GM12878 (cell line): ENCODE measurements around the gene ADIG. TPM values are rescaled to one million over a fixed set of nuclear protein-coding genes. Genes with fewer than 3 reads are reported as not detected.

ENCODE experiments used
- ATAC-seq: fragments of 200-7000 bp; cut with Tn5 transposase; 3 replicates; pipeline ENCODE4 v1.9.1; 2020; ENCODE audit warnings: mild to moderate bottlenecking, moderate library complexity
- BruUV-seq: library from RNA; stranded (reverse); fragments of 400-500 nt; replicated peaks from 2 replicates; lab custom pipeline; 2021; lab: Mats Ljungman, UMichigan
- CTCF ChIA-PET: fragments of 300-600 bp; sonication (Branson Sonifier 250); formaldehyde crosslinking; extraction: SDS; loops from one replicate; lab custom pipeline; 2021; ENCODE audit warnings: inconsistent platforms; lab: Yijun Ruan, JAX
- POLR2A ChIA-PET: fragments of 350-600 bp; formaldehyde crosslinking; extraction: SDS; loops from one replicate; lab custom pipeline; 2021; ENCODE audit warnings: inconsistent platforms; lab: Charles Lee
- RAD21 ChIA-PET: fragments of 300-600 bp; sonication (Branson Sonifier 250); formaldehyde crosslinking; loops from one replicate; lab custom pipeline; 2023; ENCODE audit warnings: antibody characterized with exemption; ENCODE audit not compliant: unreplicated experiment; lab: Charles Lee
- SMC1A ChIA-PET: fragments of 300-600 bp; sonication (Branson Sonifier 250); formaldehyde crosslinking; loops from one replicate; lab custom pipeline; 2023; ENCODE audit not compliant: unreplicated experiment, uncharacterized antibody; lab: Charles Lee
- DNase-seq: peaks from one replicate; pipeline ENCODE4 v3.0.0-alpha.2; 2011; ENCODE audit warnings: low read depth, low spot score
- FAIRE-seq: peaks from 3 replicates; lab custom pipeline; 2011; peaks lifted over from hg19 to GRCh38; lab: Jason Lieb, UNC
- H2AFZ ChIP-seq: 2 replicates; pipeline ENCODE4 v1.6.0; 2011; ENCODE audit warnings: low read depth, low read length, control low read depth; ENCODE audit not compliant: control insufficient read depth
- H3K27ac ChIP-seq: 2 replicates; pipeline ENCODE4 v1.5.1; 2011; ENCODE audit warnings: control low read depth; ENCODE audit not compliant: control insufficient read depth, insufficient read depth
- H3K27me3 ChIP-seq, 2 experiments: replicated peaks in 1 of 2; 2 replicates each; pipeline versions ENCODE4 v1.6.0 to v1.6.1; 2011; ENCODE audit warnings: low read length in 1 of 2; ENCODE audit not compliant: control insufficient read depth in 2 of 2, insufficient read depth in 2 of 2
- H3K36me3 ChIP-seq, 2 experiments: 2 replicates each; pipeline ENCODE4 v1.5.1; 2011; ENCODE audit warnings: low read length in 1 of 2; ENCODE audit not compliant: control insufficient read depth in 2 of 2, insufficient read depth in 2 of 2
- H3K4me1 ChIP-seq: 2 replicates; pipeline ENCODE4 v1.6.1; 2011; ENCODE audit warnings: mild to moderate bottlenecking, low read length, moderate library complexity, mixed read lengths; ENCODE audit not compliant: control insufficient read depth, insufficient read depth
- H3K4me2 ChIP-seq: 2 replicates; pipeline ENCODE4 v1.6.0; 2011; ENCODE audit warnings: control low read depth; ENCODE audit not compliant: control insufficient read depth, insufficient read depth
- H3K4me3 ChIP-seq: fragments of 200-600 bp; sonication (generic); 2 replicates; pipeline ENCODE4 v1.5.1; 2016
- H3K79me2 ChIP-seq: 2 replicates; pipeline ENCODE4 v1.6.0; 2011; ENCODE audit warnings: low read length; ENCODE audit not compliant: control insufficient read depth, insufficient read depth
- H3K9ac ChIP-seq: 2 replicates; pipeline ENCODE4 v1.8.0; 2011; ENCODE audit warnings: low read length, control low read depth, mixed read lengths; ENCODE audit not compliant: control insufficient read depth, insufficient read depth
- H3K9me3 ChIP-seq: replicated peaks from 3 replicates; pipeline ENCODE4 v1.5.1; 2011; ENCODE audit warnings: mild to moderate bottlenecking, low read length; ENCODE audit not compliant: control insufficient read depth, insufficient read depth
- H4K20me1 ChIP-seq: 2 replicates; pipeline ENCODE4 v1.6.0; 2011; ENCODE audit not compliant: control insufficient read depth, insufficient read depth
- BRCA1 ChIP-seq: IDR thresholded peaks from 2 replicates; pipeline ENCODE4 v1.6.1; 2011; ENCODE audit warnings: low read depth, low read length, improper control_type of control experiment
- EP300 ChIP-seq, 2 experiments: fragments of 150-350 bp in 1 of 2; IDR thresholded peaks; 2 replicates each; pipeline ENCODE4 v1.6.1; 2011 to 2012; ENCODE audit warnings: low read depth in 2 of 2, low read length in 2 of 2, borderline replicate concordance in 1 of 2, improper control_type of control experiment in 1 of 2, inconsistent platforms in 1 of 2; ENCODE audit not compliant: control insufficient read depth in 1 of 2
- FOXM1 ChIP-seq: IDR thresholded peaks from 2 replicates; pipeline ENCODE4 v1.6.1; 2012; ENCODE audit warnings: low read depth, mild to moderate bottlenecking, inconsistent platforms, low read length, moderate library complexity
- LARP7 ChIP-seq: fragments of 450-650 bp; IDR thresholded peaks from 2 replicates; pipeline ENCODE4 v1.6.1; 2017; ENCODE audit warnings: mild to moderate bottlenecking
- RB1 ChIP-seq: fragments of 450-650 bp; formaldehyde crosslinking; IDR thresholded peaks from 2 replicates; pipeline ENCODE4 v1.6.1; 2017; ENCODE audit warnings: mild to moderate bottlenecking, borderline replicate concordance
- RCOR1 ChIP-seq: conservative IDR thresholded peaks from 2 replicates; pipeline ENCODE4 v1.6.1; 2012; ENCODE audit warnings: low read depth, low read length, improper control_type of control experiment
- STAT3 ChIP-seq: IDR thresholded peaks from 2 replicates; pipeline ENCODE4 v1.6.1; 2011; ENCODE audit warnings: low read depth, low read length, improper control_type of control experiment
- TAF1 ChIP-seq: IDR thresholded peaks from 2 replicates; pipeline ENCODE4 v1.6.1; 2011; ENCODE audit warnings: mild to moderate bottlenecking, low read depth, low read length, borderline replicate concordance
- TCF12 ChIP-seq: IDR thresholded peaks from 2 replicates; pipeline ENCODE4 v1.6.1; 2011; ENCODE audit warnings: low read depth, mild to moderate bottlenecking, low read length
- ZNF217 ChIP-seq: fragments of 450-650 bp; IDR thresholded peaks from 2 replicates; pipeline ENCODE4 v1.6.1; 2017; ENCODE audit warnings: antibody characterized with exemption, mild to moderate bottlenecking
- ZNF622 ChIP-seq: fragments of 450-650 bp; IDR thresholded peaks from 2 replicates; pipeline ENCODE4 v1.6.1; 2017; ENCODE audit warnings: mild to moderate bottlenecking, inconsistent platforms
- WGBS: methylation state at CpG from one replicate; pipeline ENCODE4 v1.1.6; 2016; ENCODE audit warnings: low lambda C conversion rate; ENCODE audit not compliant: insufficient replicate concordance, insufficient coverage; ENCODE audit errors: missing lambda C conversion rate; 5-methylcytosine and 5-hydroxymethylcytosine counted together
- in situ Hi-C: fragments of 300-500 bp; cut with MboI; formaldehyde crosslinking; loops from 9 replicates; pipeline ENCODE4 v1.14.3; 2018; ENCODE audit warnings: mixed read lengths
- intact Hi-C: fragments of 100-400 bp; cut with micrococcal nuclease; formaldehyde crosslinking; loops from one replicate; pipeline ENCODE4 v1.14.2; 2022; ENCODE audit not compliant: unreplicated experiment
- polyA plus RNA-seq, 11 experiments: library from polyadenylated mRNA; depleted of rRNA in 4 of 11; unstranded in 6 of 11; stranded (reverse) in 5 of 11; fragments of >200 nt; fragmentation: Nextera tagmentation in 4 of 11; fragmentation: Illumina TruSeq in 1 of 11; extraction: Ambion mirVana in 4 of 11; extraction: Trizol in 1 of 11; gene quantifications; 1 replicate in 1 of 11; 2 replicates in 10 of 11; pipeline versions ENCODE4 v1.2.1 to v1.2.3, GENCODE V29; 2011 to 2016; ENCODE audit warnings: inconsistent platforms in 2 of 11, missing spikeins in 2 of 11, low read depth in 1 of 11
- total RNA-seq, 4 experiments: library from RNA; depleted of rRNA in 3 of 4; stranded (reverse); fragments of >200 nt in 3 of 4; fragmentation: Illumina TruSeq in 1 of 4; extraction: Trizol in 1 of 4; gene quantifications; 2 replicates each; pipeline versions ENCODE4 v1.2.1 to v1.2.3, GENCODE V29; 2013 to 2021
- TF ChIP-seq, protein P1 (sequence below): IDR thresholded peaks from 2 replicates; pipeline ENCODE4 v1.6.1; 2011; ENCODE audit warnings: borderline replicate concordance, low read depth, mild to moderate bottlenecking, moderate library complexity, low read length; ENCODE audit not compliant: insufficient read depth, poor library complexity, severe bottlenecking
- TF ChIP-seq, protein P2 (sequence below): IDR thresholded peaks from 2 replicates; pipeline ENCODE4 v1.6.1; 2011; ENCODE audit warnings: low read depth, low read length, improper control_type of control experiment, borderline replicate concordance
- TF ChIP-seq, protein P3 (sequence below): IDR thresholded peaks from 2 replicates; pipeline ENCODE4 v1.6.1; 2011; ENCODE audit warnings: borderline replicate concordance, low read depth, mild to moderate bottlenecking, moderate library complexity, mixed read lengths, low read length; ENCODE audit not compliant: insufficient read depth; ENCODE audit errors: extremely low read length
- TF ChIP-seq, protein P4 (sequence below): IDR thresholded peaks from 2 replicates; pipeline ENCODE4 v1.6.1; 2011; ENCODE audit warnings: low read depth, mild to moderate bottlenecking, low read length, moderate library complexity, borderline replicate concordance; ENCODE audit errors: extremely low read depth
- TF ChIP-seq, protein P5 (sequence below): fragments of 450-650 bp; IDR thresholded peaks from 2 replicates; pipeline ENCODE4 v1.6.1; 2018; ENCODE audit warnings: mild to moderate bottlenecking, low read depth, moderate library complexity; ENCODE audit not compliant: partially characterized antibody

ADIG gene
- total and polyA plus RNA-seq, 10 of the 15 experiments (the other 5 are each of a cell fraction or from before 2014, with no cell fraction given) = not detected

DNA sequence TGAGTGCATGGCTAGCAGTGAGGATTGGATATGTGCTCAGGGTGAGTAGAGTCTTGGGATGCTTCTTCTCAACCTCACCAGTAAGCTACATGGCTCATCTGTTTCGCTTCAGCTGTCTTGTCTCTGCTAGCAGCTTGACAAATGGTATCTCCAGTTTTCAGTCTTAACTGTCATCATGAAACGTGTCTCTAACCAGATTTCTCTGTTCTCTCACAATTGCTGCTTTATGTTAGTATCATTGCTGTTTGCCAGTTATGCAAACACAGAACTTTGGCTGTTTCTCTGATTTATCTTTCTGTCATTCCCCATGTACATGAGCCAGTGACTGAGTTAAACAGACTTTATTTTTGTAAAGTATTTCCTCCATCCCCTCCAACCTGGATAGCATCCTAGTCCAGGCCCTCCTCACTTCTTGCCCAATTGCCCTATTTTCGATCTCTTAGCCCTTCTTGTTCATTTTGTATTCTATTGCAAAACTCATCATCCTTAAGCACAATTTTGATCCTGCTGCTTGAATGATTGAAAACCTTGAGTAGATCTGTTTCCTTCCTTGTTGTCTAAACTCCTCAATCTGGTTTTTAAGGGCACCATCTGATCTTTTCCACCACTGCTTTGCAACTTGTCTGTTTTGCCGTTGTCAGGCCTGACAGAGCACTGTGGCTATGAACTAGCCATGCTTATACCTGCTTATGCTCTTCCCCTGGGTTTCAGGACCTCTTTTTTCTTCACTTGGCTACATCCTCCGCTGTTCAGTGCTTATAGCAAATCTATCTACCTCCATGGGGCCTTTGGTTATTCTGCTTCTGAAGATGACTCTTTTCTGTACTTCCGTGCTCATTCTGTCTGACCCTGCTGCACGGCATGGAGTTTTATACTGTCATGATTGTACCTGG is 37.7 kb upstream of the ADIG start:
- Histone ChIP-seq H2AFZ (no peak overlapping the region), H3K4me3 (no peak overlapping the region), H3K9me3 (no peaks in the 10 kb centered on the region), H3K4me1 (no peaks in the 10 kb centered on the region), H3K9ac (no peak overlapping the region), H3K4me2 (no peak overlapping the region), H3K27me3 (no peaks in the 10 kb centered on the region), H3K79me2 (no peaks in the 10 kb centered on the region), H4K20me1 (no peaks in the 10 kb centered on the region), H3K27ac (peak overlapping the region; percentile 4; the same call in 1 of the 2 replicates), H3K36me3 (peaks cover 0 to 24% of the 10 kb centered on the region in 2 experiments)
- intact Hi-C loops (no loop called here), in situ Hi-C loops (no loop called here)
- ChIA-PET CTCF (interaction anchor here (0.6 to 0.9 kb wide), 2 partner anchors 350 to 437 kb away, joined by 3 to 7 read pairs; no protein-coding TSS in a partner anchor), SMC1A (interaction anchor here (0.6 to 0.7 kb wide), 2 partner anchors 17 to 95 kb away, joined by 3 to 4 read pairs; no protein-coding TSS in a partner anchor), POLR2A (no interaction called here), RAD21 (no interaction called here)
- no peak for FAIRE-seq
- no peak for DNase-seq
- BruUV-seq = no TSS peak
- no peak for ATAC-seq
- WGBS = 0% methylated on average over 7 of the region's 7 CpGs
- TF ChIP-seq TAF1 (no peak), ZNF217 (no peak), LARP7 (no peak), RB1 (no peak), FOXM1 (no peak), ZNF622 (no peak), TCF12 (no peak), RCOR1 (no peak), BRCA1 (no peak), STAT3 (no peak), EP300 (IDR thresholded peaks at IDR 0.05; ENCODE audit: borderline replicate concordance in 1 of 2, control insufficient read depth in 1 of 2, low read depth in 2 of 2, low read length in 2 of 2) (no peak)
- TF ChIP-seq, protein P1, sequence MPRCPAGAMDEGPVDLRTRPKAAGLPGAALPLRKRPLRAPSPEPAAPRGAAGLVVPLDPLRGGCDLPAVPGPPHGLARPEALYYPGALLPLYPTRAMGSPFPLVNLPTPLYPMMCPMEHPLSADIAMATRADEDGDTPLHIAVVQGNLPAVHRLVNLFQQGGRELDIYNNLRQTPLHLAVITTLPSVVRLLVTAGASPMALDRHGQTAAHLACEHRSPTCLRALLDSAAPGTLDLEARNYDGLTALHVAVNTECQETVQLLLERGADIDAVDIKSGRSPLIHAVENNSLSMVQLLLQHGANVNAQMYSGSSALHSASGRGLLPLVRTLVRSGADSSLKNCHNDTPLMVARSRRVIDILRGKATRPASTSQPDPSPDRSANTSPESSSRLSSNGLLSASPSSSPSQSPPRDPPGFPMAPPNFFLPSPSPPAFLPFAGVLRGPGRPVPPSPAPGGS = no peak
- TF ChIP-seq, protein P2, sequence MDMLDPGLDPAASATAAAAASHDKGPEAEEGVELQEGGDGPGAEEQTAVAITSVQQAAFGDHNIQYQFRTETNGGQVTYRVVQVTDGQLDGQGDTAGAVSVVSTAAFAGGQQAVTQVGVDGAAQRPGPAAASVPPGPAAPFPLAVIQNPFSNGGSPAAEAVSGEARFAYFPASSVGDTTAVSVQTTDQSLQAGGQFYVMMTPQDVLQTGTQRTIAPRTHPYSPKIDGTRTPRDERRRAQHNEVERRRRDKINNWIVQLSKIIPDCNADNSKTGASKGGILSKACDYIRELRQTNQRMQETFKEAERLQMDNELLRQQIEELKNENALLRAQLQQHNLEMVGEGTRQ = no peak
- TF ChIP-seq, protein P3, sequence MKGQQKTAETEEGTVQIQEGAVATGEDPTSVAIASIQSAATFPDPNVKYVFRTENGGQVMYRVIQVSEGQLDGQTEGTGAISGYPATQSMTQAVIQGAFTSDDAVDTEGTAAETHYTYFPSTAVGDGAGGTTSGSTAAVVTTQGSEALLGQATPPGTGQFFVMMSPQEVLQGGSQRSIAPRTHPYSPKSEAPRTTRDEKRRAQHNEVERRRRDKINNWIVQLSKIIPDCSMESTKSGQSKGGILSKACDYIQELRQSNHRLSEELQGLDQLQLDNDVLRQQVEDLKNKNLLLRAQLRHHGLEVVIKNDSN = no peak
- TF ChIP-seq, protein P4, sequence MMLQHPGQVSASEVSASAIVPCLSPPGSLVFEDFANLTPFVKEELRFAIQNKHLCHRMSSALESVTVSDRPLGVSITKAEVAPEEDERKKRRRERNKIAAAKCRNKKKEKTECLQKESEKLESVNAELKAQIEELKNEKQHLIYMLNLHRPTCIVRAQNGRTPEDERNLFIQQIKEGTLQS = no peak
- TF ChIP-seq, protein P5, sequence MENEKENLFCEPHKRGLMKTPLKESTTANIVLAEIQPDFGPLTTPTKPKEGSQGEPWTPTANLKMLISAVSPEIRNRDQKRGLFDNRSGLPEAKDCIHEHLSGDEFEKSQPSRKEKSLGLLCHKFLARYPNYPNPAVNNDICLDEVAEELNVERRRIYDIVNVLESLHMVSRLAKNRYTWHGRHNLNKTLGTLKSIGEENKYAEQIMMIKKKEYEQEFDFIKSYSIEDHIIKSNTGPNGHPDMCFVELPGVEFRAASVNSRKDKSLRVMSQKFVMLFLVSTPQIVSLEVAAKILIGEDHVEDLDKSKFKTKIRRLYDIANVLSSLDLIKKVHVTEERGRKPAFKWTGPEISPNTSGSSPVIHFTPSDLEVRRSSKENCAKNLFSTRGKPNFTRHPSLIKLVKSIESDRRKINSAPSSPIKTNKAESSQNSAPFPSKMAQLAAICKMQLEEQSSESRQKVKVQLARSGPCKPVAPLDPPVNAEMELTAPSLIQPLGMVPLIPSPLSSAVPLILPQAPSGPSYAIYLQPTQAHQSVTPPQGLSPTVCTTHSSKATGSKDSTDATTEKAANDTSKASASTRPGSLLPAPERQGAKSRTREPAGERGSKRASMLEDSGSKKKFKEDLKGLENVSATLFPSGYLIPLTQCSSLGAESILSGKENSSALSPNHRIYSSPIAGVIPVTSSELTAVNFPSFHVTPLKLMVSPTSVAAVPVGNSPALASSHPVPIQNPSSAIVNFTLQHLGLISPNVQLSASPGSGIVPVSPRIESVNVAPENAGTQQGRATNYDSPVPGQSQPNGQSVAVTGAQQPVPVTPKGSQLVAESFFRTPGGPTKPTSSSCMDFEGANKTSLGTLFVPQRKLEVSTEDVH = no peak
